HepG2 (cell line): Measurements from ENCODE around the gene ADAMTS13. TPM values are rescaled to one million over a fixed set of nuclear protein-coding genes. Genes with fewer than 3 reads are reported as not detected.

Experiments used
- AKAP8 ChIP-seq: sonication (generic); formaldehyde crosslinking; IDR thresholded peaks from 2 replicates; pipeline ENCODE4 v1.5.1; 2020; ENCODE audit warnings: mild to moderate bottlenecking, missing genetic modification reagents
- CCDC6 ChIP-seq: sonication (generic); formaldehyde crosslinking; IDR thresholded peaks from 2 replicates; pipeline ENCODE4 v1.8.1; 2022; ENCODE audit warnings: mild to moderate bottlenecking, missing genetic modification reagents, moderate library complexity
- FOXJ3 ChIP-seq: sonication (generic); formaldehyde crosslinking; IDR thresholded peaks from 2 replicates; pipeline ENCODE4 v1.4.0; 2020; ENCODE audit warnings: missing genetic modification reagents, mild to moderate bottlenecking, borderline replicate concordance
- IKZF1 ChIP-seq: fragments of 450-650 bp; IDR thresholded peaks from 2 replicates; pipeline ENCODE4 v1.7.1; 2016
- KLF13 ChIP-seq: sonication (generic); formaldehyde crosslinking; IDR thresholded peaks from 2 replicates; pipeline ENCODE4 v1.4.0; 2020; ENCODE audit warnings: mild to moderate bottlenecking, missing genetic modification reagents
- MLLT10 ChIP-seq: sonication (generic); formaldehyde crosslinking; IDR thresholded peaks from 2 replicates; pipeline ENCODE4 v1.4.0; 2020; ENCODE audit warnings: missing genetic modification reagents
- MYC ChIP-seq: sonication (generic); formaldehyde crosslinking; IDR thresholded peaks from 2 replicates; pipeline ENCODE4 v1.9.0; 2021; ENCODE audit warnings: missing genetic modification reagents, borderline replicate concordance
- NCOA5 ChIP-seq: sonication (generic); formaldehyde crosslinking; IDR thresholded peaks from 2 replicates; pipeline ENCODE4 v1.4.0; 2020; ENCODE audit warnings: missing genetic modification reagents
- PRPF4 ChIP-seq: fragments of 200-400 bp; formaldehyde crosslinking; IDR thresholded peaks from 2 replicates; pipeline ENCODE4 v1.6.1; 2016; ENCODE audit warnings: low read length, low read depth; ENCODE audit not compliant: poor library complexity, severe bottlenecking
- RFX5 ChIP-seq: IDR thresholded peaks from 2 replicates; pipeline ENCODE4 v1.6.1; 2011; ENCODE audit warnings: low read depth, low read length, improper control_type of control experiment
- STAT5B ChIP-seq: sonication (generic); formaldehyde crosslinking; IDR thresholded peaks from 2 replicates; pipeline ENCODE4 v1.4.0; 2020; ENCODE audit warnings: missing genetic modification reagents
- ZBTB49 ChIP-seq: sonication (generic); formaldehyde crosslinking; IDR thresholded peaks from 2 replicates; pipeline ENCODE4 v1.4.0; 2020; ENCODE audit warnings: missing genetic modification reagents, borderline replicate concordance
- ZNF124 ChIP-seq: sonication (generic); formaldehyde crosslinking; IDR thresholded peaks from 2 replicates; pipeline ENCODE4 v1.4.0; 2020; ENCODE audit warnings: missing genetic modification reagents
- ZNF136 ChIP-seq: sonication (generic); formaldehyde crosslinking; IDR thresholded peaks from 2 replicates; pipeline ENCODE4 v1.8.1; 2022; ENCODE audit warnings: low read depth, mild to moderate bottlenecking, moderate library complexity, missing genetic modification reagents
- ZNF143 ChIP-seq: sonication (generic); formaldehyde crosslinking; IDR thresholded peaks from 2 replicates; pipeline ENCODE4 v1.4.0; 2020; ENCODE audit warnings: missing genetic modification reagents
- ZNF17 ChIP-seq: sonication (generic); formaldehyde crosslinking; IDR thresholded peaks from 2 replicates; pipeline ENCODE4 v1.5.0; 2020; ENCODE audit warnings: mild to moderate bottlenecking, missing genetic modification reagents
- ZNF232 ChIP-seq: sonication (generic); formaldehyde crosslinking; IDR thresholded peaks from 2 replicates; pipeline ENCODE4 v1.4.0; 2020; ENCODE audit warnings: missing genetic modification reagents, borderline replicate concordance
- ZNF282 ChIP-seq: fragments of 450-650 bp; IDR thresholded peaks from 2 replicates; pipeline ENCODE4 v1.6.1; 2018; ENCODE audit not compliant: partially characterized antibody
- ZNF337 ChIP-seq: sonication (generic); formaldehyde crosslinking; IDR thresholded peaks from 2 replicates; pipeline ENCODE4 v1.5.1; 2020; ENCODE audit warnings: missing genetic modification reagents, low read depth, mild to moderate bottlenecking, borderline replicate concordance
- ZNF33A ChIP-seq: sonication (generic); formaldehyde crosslinking; IDR thresholded peaks from 2 replicates; pipeline ENCODE4 v1.5.1; 2020; ENCODE audit warnings: missing genetic modification reagents, mild to moderate bottlenecking, moderate library complexity, borderline replicate concordance
- ZNF33B ChIP-seq: sonication (generic); formaldehyde crosslinking; IDR thresholded peaks from 2 replicates; pipeline ENCODE4 v1.5.1; 2020; ENCODE audit warnings: mild to moderate bottlenecking, missing genetic modification reagents
- ZNF510 ChIP-seq: sonication (generic); formaldehyde crosslinking; IDR thresholded peaks from 2 replicates; pipeline ENCODE4 v1.4.0; 2020; ENCODE audit warnings: low read depth, mild to moderate bottlenecking, missing genetic modification reagents
- ZNF616 ChIP-seq: sonication (generic); formaldehyde crosslinking; IDR thresholded peaks from 2 replicates; pipeline ENCODE4 v1.5.0; 2020; ENCODE audit warnings: low read depth, mild to moderate bottlenecking, missing genetic modification reagents
- ZNF747 ChIP-seq: sonication (generic); formaldehyde crosslinking; IDR thresholded peaks from 2 replicates; pipeline ENCODE4 v1.8.1; 2023; ENCODE audit warnings: missing genetic modification reagents, mild to moderate bottlenecking, borderline replicate concordance
- ZNF773 ChIP-seq: sonication (generic); formaldehyde crosslinking; IDR thresholded peaks from 2 replicates; pipeline ENCODE4 v1.4.0; 2020; ENCODE audit warnings: missing genetic modification reagents, borderline replicate concordance
- ZNF784 ChIP-seq: sonication (generic); formaldehyde crosslinking; IDR thresholded peaks from 2 replicates; pipeline ENCODE4 v1.5.1; 2020; ENCODE audit warnings: missing genetic modification reagents, mild to moderate bottlenecking, borderline replicate concordance
- ZNF839 ChIP-seq: sonication (generic); formaldehyde crosslinking; IDR thresholded peaks from 2 replicates; pipeline ENCODE4 v1.4.0; 2020; ENCODE audit warnings: missing genetic modification reagents, mild to moderate bottlenecking, borderline replicate concordance
- ZNF883 ChIP-seq: sonication (generic); formaldehyde crosslinking; IDR thresholded peaks from 2 replicates; pipeline ENCODE4 v1.5.1; 2020; ENCODE audit warnings: mild to moderate bottlenecking, missing genetic modification reagents; ENCODE audit errors: not compliant biosample characterization
- polyA plus RNA-seq, 8 experiments: library from polyadenylated mRNA; depleted of rRNA in 3 of 8; stranded (reverse) in 7 of 8; unstranded in 1 of 8; fragments of >200 nt; fragmentation: Illumina TruSeq in 4 of 8; extraction: Trizol in 4 of 8; gene quantifications; 2 replicates each; pipeline versions ENCODE4 v1.2.1 to v1.2.3, GENCODE V29; 2011 to 2016; ENCODE audit warnings: low read depth in 4 of 8, missing spikeins in 1 of 8, mixed read lengths in 1 of 8; ENCODE audit not compliant: insufficient read depth in 1 of 8
- total RNA-seq, 5 experiments: library from RNA; depleted of rRNA; stranded (reverse); fragments of >200 nt; fragmentation: Illumina TruSeq; extraction: Trizol; gene quantifications; 2 replicates each; pipeline ENCODE4 v1.2.3, GENCODE V29; 2016; ENCODE audit warnings: low read depth in 1 of 5

ADAMTS13 gene
- total and polyA plus RNA-seq, 2 of the 13 experiments (the other 11 are each of a cell fraction or from before 2014, with no cell fraction given): 0.91 to 4.5 TPM

- TF ChIP-seq ZBTB49: no peak
- TF ChIP-seq ZNF17 (CRISPR knock-in tag): no peak
- TF ChIP-seq CCDC6 (CRISPR knock-in tag): peak; percentile 94
- 0 out of 2 replicates have a peak, but pooled peaks have one; percentile 27 for TF ChIP-seq KLF13
- TF ChIP-seq ZNF337: no peak
- TF ChIP-seq MLLT10 (CRISPR knock-in tag): no peak
- peak; percentile 97 for TF ChIP-seq MYC (CRISPR knock-in tag)
- 0 out of 2 replicates have a peak, but pooled peaks have one; percentile 51 for TF ChIP-seq STAT5B (CRISPR knock-in tag)
- peak; percentile 94; the same call in 1 of the 2 replicates for TF ChIP-seq ZNF33A (CRISPR knock-in tag)
- peak; percentile 57 for TF ChIP-seq ZNF883 (CRISPR knock-in tag)
- TF ChIP-seq ZNF124: peak; percentile 78; the same call in 1 of the 2 replicates
- TF ChIP-seq ZNF839 (CRISPR knock-in tag): no peak
- no peak for TF ChIP-seq ZNF282
- TF ChIP-seq ZNF33B (CRISPR knock-in tag): peak; percentile 94; the same call in 1 of the 2 replicates
- no peak for TF ChIP-seq PRPF4
- TF ChIP-seq ZNF232: peak; percentile 42; the same call in 1 of the 2 replicates
- TF ChIP-seq FOXJ3: peak; percentile 80
- TF ChIP-seq ZNF773 (CRISPR knock-in tag): no peak
- peak; percentile 58 for TF ChIP-seq ZNF143 (CRISPR knock-in tag)
- TF ChIP-seq ZNF616 (CRISPR knock-in tag): no peak
- no peak for TF ChIP-seq RFX5
- peak; percentile 24; the same call in 1 of the 2 replicates for TF ChIP-seq ZNF136 (CRISPR knock-in tag)
- peak; percentile 76; the same call in 1 of the 2 replicates for TF ChIP-seq ZNF747 (CRISPR knock-in tag)
- TF ChIP-seq NCOA5 (CRISPR knock-in tag): peak; percentile 30; the same call in 1 of the 2 replicates
- TF ChIP-seq ZNF510: no peak; the same call in 1 of the 2 replicates
- TF ChIP-seq IKZF1: no peak
- TF ChIP-seq ZNF784 (CRISPR knock-in tag): peak; percentile 79; the same call in 1 of the 2 replicates
- TF ChIP-seq AKAP8 (CRISPR knock-in tag): peak; percentile 70; the same call in 1 of the 2 replicates
Measured at GRCh38 chr9:133417541-133418461, 4.4 kb upstream of the ADAMTS13 start, which contains the start of gene REXO4 (continued).
